ENCODE data around the gene ALDH1B1.

The ALDH1B1 gene

DNA sequence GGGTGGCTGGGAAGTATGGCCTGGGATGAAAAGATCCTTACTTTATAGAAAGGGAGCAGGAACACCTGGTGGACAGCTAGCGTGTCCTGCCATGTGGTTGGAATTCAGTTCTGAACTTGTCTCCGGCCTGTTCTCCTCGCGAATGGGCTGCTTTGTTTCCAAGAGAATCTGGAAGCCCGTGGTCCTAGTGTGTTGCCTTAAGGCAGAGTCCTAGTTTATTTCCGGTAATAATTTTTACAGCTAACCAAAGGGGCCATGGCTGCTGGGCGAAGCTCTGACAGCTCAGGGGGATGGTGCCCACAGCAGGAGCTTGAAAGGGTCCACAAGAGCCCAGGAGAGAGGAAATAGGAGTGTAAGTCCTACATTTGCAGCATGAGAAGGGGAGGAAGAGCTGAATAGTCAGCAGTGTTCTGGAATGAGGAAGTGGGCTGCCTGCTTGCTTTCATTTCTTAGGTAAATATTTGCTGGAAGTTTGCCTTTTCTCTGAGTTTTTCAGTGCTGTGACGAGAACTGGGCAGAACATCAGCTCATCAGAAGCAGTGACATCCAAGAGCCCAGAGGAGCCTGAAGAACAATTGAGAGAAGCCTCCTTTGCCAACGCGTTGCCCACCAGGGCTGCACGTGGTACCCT lies 44.8 kb downstream of the ALDH1B1 start:
- no peak overlapping the region for H3K4me3 ChIP-seq (ENCODE audit: low read depth in 1 of 2, low read length in 2 of 2)

DNA sequence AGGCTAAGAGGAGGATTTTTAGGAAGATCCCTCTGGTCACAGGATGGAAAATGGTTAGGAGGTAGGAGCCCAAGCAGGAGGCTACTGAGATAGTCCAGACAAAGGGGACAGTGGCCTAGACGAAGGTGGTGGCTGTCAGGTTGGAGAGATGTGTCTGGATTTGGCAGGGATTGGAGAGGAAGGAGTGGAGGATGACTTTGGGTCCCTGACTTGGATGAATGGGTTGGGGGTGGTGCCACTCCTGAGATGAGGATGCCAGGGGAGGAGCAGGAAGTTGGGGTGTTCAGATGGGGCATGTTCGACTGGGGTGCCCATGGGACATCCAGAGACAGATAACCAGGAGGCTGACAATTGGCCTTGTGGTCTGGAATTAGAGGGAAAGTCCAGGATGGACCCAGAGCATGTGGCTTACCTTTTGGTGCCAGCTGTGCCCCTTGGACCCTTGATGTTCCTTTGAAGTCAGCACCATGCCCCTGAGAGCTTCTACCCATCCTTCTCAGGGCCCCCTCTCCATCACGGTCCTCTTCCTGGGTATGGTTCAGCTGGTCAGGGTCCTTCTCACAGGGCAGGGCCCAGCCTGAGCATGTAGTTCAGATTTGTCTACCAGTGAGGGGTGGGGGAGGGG lies 46.9 kb downstream of the ALDH1B1 start:
- peaks cover 2% of the 10 kb centered on the region for H3K9me3 ChIP-seq (ENCODE audit: insufficient read depth, low read length, severe bottlenecking)
- DNase-seq (no peak), ATAC-seq (ENCODE audit: insufficient read depth, low read depth) (no peak)
- no peak overlapping the region for H3K27ac ChIP-seq (ENCODE audit: low read length)
- no peak for TF ChIP-seq EZH2 (IDR thresholded peaks at IDR 0.05; ENCODE audit: borderline replicate concordance, low read depth, low read length, severe bottlenecking)
- TF ChIP-seq, protein P1, sequence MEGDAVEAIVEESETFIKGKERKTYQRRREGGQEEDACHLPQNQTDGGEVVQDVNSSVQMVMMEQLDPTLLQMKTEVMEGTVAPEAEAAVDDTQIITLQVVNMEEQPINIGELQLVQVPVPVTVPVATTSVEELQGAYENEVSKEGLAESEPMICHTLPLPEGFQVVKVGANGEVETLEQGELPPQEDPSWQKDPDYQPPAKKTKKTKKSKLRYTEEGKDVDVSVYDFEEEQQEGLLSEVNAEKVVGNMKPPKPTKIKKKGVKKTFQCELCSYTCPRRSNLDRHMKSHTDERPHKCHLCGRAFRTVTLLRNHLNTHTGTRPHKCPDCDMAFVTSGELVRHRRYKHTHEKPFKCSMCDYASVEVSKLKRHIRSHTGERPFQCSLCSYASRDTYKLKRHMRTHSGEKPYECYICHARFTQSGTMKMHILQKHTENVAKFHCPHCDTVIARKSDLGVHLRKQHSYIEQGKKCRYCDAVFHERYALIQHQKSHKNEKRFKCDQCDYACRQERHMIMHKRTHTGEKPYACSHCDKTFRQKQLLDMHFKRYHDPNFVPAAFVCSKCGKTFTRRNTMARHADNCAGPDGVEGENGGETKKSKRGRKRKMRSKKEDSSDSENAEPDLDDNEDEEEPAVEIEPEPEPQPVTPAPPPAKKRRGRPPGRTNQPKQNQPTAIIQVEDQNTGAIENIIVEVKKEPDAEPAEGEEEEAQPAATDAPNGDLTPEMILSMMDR (IDR thresholded peaks at IDR 0.05; ENCODE audit: borderline replicate concordance, extremely low read depth, low read length, poor library complexity, severe bottlenecking), result no peak
- no peaks in the 10 kb centered on the region for H4K20me1 ChIP-seq (ENCODE audit: insufficient read depth, low read length)
- H3K4me3 ChIP-seq (ENCODE audit: low read depth in 1 of 2, low read length in 2 of 2), result no peak overlapping the region
- no peak overlapping the region for H3K4me2 ChIP-seq (ENCODE audit: insufficient read depth, low read length)
- H3K4me1 ChIP-seq (ENCODE audit: insufficient read depth, low read length), result no peaks in the 10 kb centered on the region
- H3K36me3 ChIP-seq (ENCODE audit: insufficient read depth, low read length), result no peaks in the 10 kb centered on the region
- H3K79me2 ChIP-seq (ENCODE audit: insufficient read depth, low read length), result no peaks in the 10 kb centered on the region
- H3K27me3 ChIP-seq (ENCODE audit: insufficient read depth, low read length, poor library complexity), result no peaks in the 10 kb centered on the region
- H2AFZ ChIP-seq (ENCODE audit: low read depth, low read length), result no peak overlapping the region
- H3K9ac ChIP-seq (ENCODE audit: low read depth, low read length), result no peak overlapping the region

More for the DNA sequence above, 44.8 kb downstream of the ALDH1B1 start:
- DNase-seq, result no peak
- no peak overlapping the region for H3K27ac ChIP-seq (ENCODE audit: low read length)
- TF ChIP-seq, protein P1 (IDR thresholded peaks at IDR 0.05; ENCODE audit: borderline replicate concordance, extremely low read depth, low read length, poor library complexity, severe bottlenecking), result no peak
- no peak for TF ChIP-seq EZH2 (IDR thresholded peaks at IDR 0.05; ENCODE audit: borderline replicate concordance, low read depth, low read length, severe bottlenecking)
- no peak for ATAC-seq (ENCODE audit: insufficient read depth, low read depth)
- H3K4me2 ChIP-seq (ENCODE audit: insufficient read depth, low read length), result no peak overlapping the region
- no peaks in the 10 kb centered on the region for H3K4me1 ChIP-seq (ENCODE audit: insufficient read depth, low read length)
- no peak overlapping the region for H2AFZ ChIP-seq (ENCODE audit: low read depth, low read length)
- no peak overlapping the region for H3K9ac ChIP-seq (ENCODE audit: low read depth, low read length)
- H3K27me3 ChIP-seq (ENCODE audit: insufficient read depth, low read length, poor library complexity), result no peaks in the 10 kb centered on the region
- H4K20me1 ChIP-seq (ENCODE audit: insufficient read depth, low read length), result no peaks in the 10 kb centered on the region
- peaks cover 2% of the 10 kb centered on the region for H3K9me3 ChIP-seq (ENCODE audit: insufficient read depth, low read length, severe bottlenecking)
- no peaks in the 10 kb centered on the region for H3K36me3 ChIP-seq (ENCODE audit: insufficient read depth, low read length)
- H3K79me2 ChIP-seq (ENCODE audit: insufficient read depth, low read length), result no peaks in the 10 kb centered on the region

DNA sequence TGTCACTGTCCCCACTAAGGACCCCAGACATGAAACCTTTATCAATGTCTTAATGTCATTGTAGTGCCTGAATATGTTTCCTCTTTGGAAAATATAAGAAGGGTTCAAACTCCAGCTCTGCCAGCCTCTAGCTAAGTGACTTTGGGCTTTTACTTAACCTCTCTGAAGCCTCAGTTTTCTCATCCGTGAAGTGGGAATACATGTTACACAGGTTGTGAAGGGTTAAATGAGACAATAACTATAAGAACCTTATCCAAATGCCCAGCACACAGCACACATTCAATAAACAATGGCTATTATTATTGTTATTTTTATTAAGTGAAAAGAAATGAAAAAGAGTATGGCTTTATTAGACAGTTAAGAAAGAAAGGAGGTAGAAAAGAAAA lies 47.4 kb downstream of the ALDH1B1 start:
- no peak overlapping the region for H3K4me2 ChIP-seq (ENCODE audit: insufficient read depth, low read length)
- H3K9ac ChIP-seq (ENCODE audit: low read depth, low read length), result no peak overlapping the region
- DNase-seq (no peak), ATAC-seq (ENCODE audit: insufficient read depth, low read depth) (no peak)
- no peak overlapping the region for H3K4me3 ChIP-seq (ENCODE audit: low read depth in 1 of 2, low read length in 2 of 2)
- H2AFZ ChIP-seq (ENCODE audit: low read depth, low read length), result no peak overlapping the region
- H3K36me3 ChIP-seq (ENCODE audit: insufficient read depth, low read length), result no peaks in the 10 kb centered on the region
- peaks cover 2% of the 10 kb centered on the region for H3K9me3 ChIP-seq (ENCODE audit: insufficient read depth, low read length, severe bottlenecking)
- no peaks in the 10 kb centered on the region for H4K20me1 ChIP-seq (ENCODE audit: insufficient read depth, low read length)
- no peaks in the 10 kb centered on the region for H3K4me1 ChIP-seq (ENCODE audit: insufficient read depth, low read length)
- H3K27ac ChIP-seq (ENCODE audit: low read length), result no peak overlapping the region
- no peak for TF ChIP-seq EZH2 (IDR thresholded peaks at IDR 0.05; ENCODE audit: borderline replicate concordance, low read depth, low read length, severe bottlenecking)
- TF ChIP-seq, protein P1 (IDR thresholded peaks at IDR 0.05; ENCODE audit: borderline replicate concordance, extremely low read depth, low read length, poor library complexity, severe bottlenecking), result no peak
- H3K27me3 ChIP-seq (ENCODE audit: insufficient read depth, low read length, poor library complexity), result no peaks in the 10 kb centered on the region
- no peaks in the 10 kb centered on the region for H3K79me2 ChIP-seq (ENCODE audit: insufficient read depth, low read length)

Measured in DND-41 (cell line).